NCI-H2227 treated with DMSO at 0.1 percent for 48 hours (cell line): ENCODE data around the gene CHCHD3.
A peak's percentile ranks its signal among the peaks of the same experiment; 100 is the strongest.

Source experiments
- DNase-seq: peaks from one replicate; lab custom pipeline; 2025; lab: John Stamatoyannopoulos, UW

Gene CHCHD3

GRCh38 chr7:132810561-132810960 is 271.3 kb downstream of the CHCHD3 start:
- no peak for DNase-seq

- no peak for DNase-seq
Observed at GRCh38 chr7:132806834-132807233, 275.1 kb downstream of the CHCHD3 start.

GRCh38 chr7:132805766-132806165 is 276.1 kb downstream of the CHCHD3 start:
- no peak for DNase-seq

- no peak for DNase-seq
Observed at GRCh38 chr7:132804849-132805485, 276.9 kb downstream of the CHCHD3 start.

- DNase-seq: no peak
Observed at GRCh38 chr7:132800522-132800921, 281.4 kb downstream of the CHCHD3 start.

GRCh38 chr7:132799081-132799413 is 282.8 kb downstream of the CHCHD3 start:
- DNase-seq: no peak

GRCh38 chr7:132797152-132797551 is 284.7 kb downstream of the CHCHD3 start:
- no peak for DNase-seq

GRCh38 chr7:132793474-132793873 is 288.4 kb downstream of the CHCHD3 start:
- no peak for DNase-seq

GRCh38 chr7:132791036-132791435 is 290.9 kb downstream of the CHCHD3 start:
- no peak for DNase-seq

- DNase-seq: no peak
Observed at GRCh38 chr7:132790104-132790503, 291.8 kb downstream of the CHCHD3 start.

- DNase-seq: no peak
Observed at GRCh38 chr7:132789281-132789680, 292.6 kb downstream of the CHCHD3 start.

GRCh38 chr7:132785870-132786269 is 296.0 kb downstream of the CHCHD3 start:
- no peak for DNase-seq

- no peak for DNase-seq
Observed at GRCh38 chr7:132784406-132784805, 297.5 kb downstream of the CHCHD3 start.

- no peak for DNase-seq
Observed at GRCh38 chr7:132783824-132784223, 298.1 kb downstream of the CHCHD3 start.

- no peak for DNase-seq
Observed at GRCh38 chr7:132782777-132783640, 298.9 kb downstream of the CHCHD3 start.

- DNase-seq: no peak
Observed at GRCh38 chr7:132780822-132781221, 301.1 kb downstream of the CHCHD3 start.

- peak; percentile 4 for DNase-seq
Observed at GRCh38 chr7:132779164-132779563, 302.7 kb downstream of the CHCHD3 start.

- DNase-seq: no peak
Observed at GRCh38 chr7:132778761-132779160, 303.1 kb downstream of the CHCHD3 start.

GRCh38 chr7:132777956-132778355 is 303.9 kb downstream of the CHCHD3 start:
- DNase-seq: no peak

GRCh38 chr7:132777414-132777813 is 304.5 kb downstream of the CHCHD3 start:
- DNase-seq: no peak

- no peak for DNase-seq
Observed at GRCh38 chr7:132776048-132776620, 305.8 kb downstream of the CHCHD3 start.

- no peak for DNase-seq
Observed at GRCh38 chr7:132773527-132773956, 308.3 kb downstream of the CHCHD3 start.

GRCh38 chr7:132771301-132771730 is 310.6 kb downstream of the CHCHD3 start:
- no peak for DNase-seq
